AG04450 (cell line): Measurements from ENCODE around the gene DESI1. TPM values are rescaled to one million over a fixed set of nuclear protein-coding genes. Genes with fewer than 3 reads are reported as not detected.

Source experiments
- CTCF ChIA-PET: fragments of 300-600, 350-600 bp; formaldehyde crosslinking; extraction: SDS; loops from one replicate; lab custom pipeline; 2022; ENCODE audit warnings: antibody characterized with exemption, inconsistent platforms; lab: Charles Lee
- POLR2A ChIA-PET: fragments of 350-600 bp; formaldehyde crosslinking; extraction: SDS; loops from one replicate; lab custom pipeline; 2021; ENCODE audit warnings: antibody characterized with exemption, inconsistent platforms; lab: Yijun Ruan, JAX
- DNase-seq: peaks from one replicate; pipeline ENCODE4 v3.0.0-alpha.2; 2011; ENCODE audit warnings: low read depth, low spot score
- H3K27ac ChIP-seq: one replicate; pipeline ENCODE4 v1.5.1; 2012; ENCODE audit warnings: low read depth, low read length, control low read depth
- H3K27me3 ChIP-seq: one replicate; pipeline ENCODE4 v1.6.0; 2012; ENCODE audit warnings: low read length; ENCODE audit not compliant: control insufficient read depth, insufficient read depth
- H3K4me3 ChIP-seq: 2 replicates; pipeline ENCODE4 v1.5.1; 2011; ENCODE audit warnings: mild to moderate bottlenecking, low read depth, low read length, control low read depth
- H3K9me3 ChIP-seq: 2 replicates; pipeline ENCODE4 v1.5.1; 2012; ENCODE audit warnings: low read length; ENCODE audit not compliant: control insufficient read depth, insufficient read depth
- polyA plus RNA-seq: library from polyadenylated mRNA; depleted of rRNA; stranded (reverse); fragments of >200 nt; gene quantifications from 2 replicates; pipeline ENCODE4 v1.2.3, GENCODE V29; 2011; rRNA removed
- small RNA-seq: library from RNA; depleted of rRNA; stranded (forward); fragments of <200 nt; gene quantifications from one replicate; pipeline ENCODE3, GENCODE V24; 2012; ENCODE audit warnings: low read depth; ENCODE audit not compliant: insufficient read length
- TF ChIP-seq, protein P1 (sequence below): IDR thresholded peaks from 2 replicates; pipeline ENCODE4 v1.5.1; 2011; ENCODE audit warnings: low read depth, low read length, control low read depth, inconsistent platforms

DESI1 gene
- polyA plus RNA-seq, 1 experiment = 22.3 TPM

DNA sequence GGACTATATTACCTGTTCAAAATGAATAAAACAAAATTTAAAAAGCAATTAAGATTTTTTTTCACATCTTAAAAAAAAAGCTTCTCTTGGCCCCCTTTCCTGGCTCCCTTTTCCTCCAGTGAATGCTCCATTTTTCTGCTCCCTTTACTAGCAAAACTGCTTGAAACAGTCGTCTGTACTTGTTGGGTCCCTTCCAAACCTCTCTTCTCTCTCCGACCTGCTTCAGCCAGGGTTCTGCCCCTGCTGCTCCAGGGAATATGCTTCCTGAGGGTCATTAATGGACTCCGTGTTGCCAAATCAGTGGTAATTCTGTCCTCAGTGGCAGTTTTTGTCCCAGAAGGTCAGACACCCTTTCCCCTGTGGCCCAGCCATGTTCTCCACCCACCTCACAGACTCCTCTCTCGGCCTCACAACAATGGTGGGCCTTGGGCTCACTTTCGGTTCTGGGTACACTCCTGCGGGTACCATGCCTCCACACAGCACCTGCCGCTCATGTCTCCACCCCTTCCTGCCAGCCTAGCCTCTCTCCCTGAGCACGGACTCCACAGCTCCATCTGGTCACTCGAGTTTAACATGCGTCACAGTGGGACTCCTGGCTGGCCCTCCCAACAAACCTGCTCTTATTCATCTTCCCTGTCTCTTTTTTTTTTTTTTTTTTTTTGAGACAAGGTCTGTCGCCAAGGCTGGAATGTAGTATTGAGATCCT, 68.8 kb downstream of the DESI1 start:
- CTCF ChIA-PET = interaction anchor here (0.6 to 1.9 kb wide), 3 partner anchors 9 to 46 kb away, joined by 3 to 5 read pairs (median 3); no protein-coding TSS in a partner anchor

DNA sequence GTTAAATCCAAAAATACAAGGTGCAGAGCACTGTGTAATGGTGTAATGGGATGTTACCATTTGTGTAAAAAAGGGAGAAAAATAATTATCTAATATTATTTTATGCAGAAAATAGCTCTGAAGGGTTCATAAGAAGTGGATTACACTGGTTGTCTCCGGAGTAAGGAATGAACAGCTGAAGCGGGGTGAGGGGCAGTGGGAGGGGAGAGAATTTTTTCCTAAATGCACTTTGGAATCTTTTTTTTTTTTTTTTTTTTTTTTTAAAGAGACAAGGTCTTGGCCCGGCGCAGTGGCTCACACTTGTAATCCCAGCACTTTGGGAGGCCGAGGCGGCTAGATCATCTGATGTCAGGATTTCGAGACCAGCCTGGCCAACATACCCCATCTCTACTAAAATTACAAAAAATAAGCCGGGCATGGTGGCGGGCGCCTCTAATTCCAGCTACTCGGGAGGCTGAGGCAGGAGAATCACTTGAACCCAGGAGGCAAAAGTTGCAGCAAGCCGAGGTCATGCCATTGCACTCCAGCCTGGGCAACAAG, 69.8 kb downstream of the DESI1 start:
- DNase-seq = no peak
- Histone ChIP-seq H3K4me3 (no peak overlapping the region), H3K27ac (no peak overlapping the region), H3K9me3 (no peaks in the 10 kb centered on the region), H3K27me3 (no peaks in the 10 kb centered on the region)
- CTCF ChIA-PET = interaction anchor here (0.7 to 1.9 kb wide), 3 partner anchors 8 to 148 kb away, joined by 3 to 14 read pairs (median 5); no protein-coding TSS in a partner anchor
- TF ChIP-seq, protein P1, sequence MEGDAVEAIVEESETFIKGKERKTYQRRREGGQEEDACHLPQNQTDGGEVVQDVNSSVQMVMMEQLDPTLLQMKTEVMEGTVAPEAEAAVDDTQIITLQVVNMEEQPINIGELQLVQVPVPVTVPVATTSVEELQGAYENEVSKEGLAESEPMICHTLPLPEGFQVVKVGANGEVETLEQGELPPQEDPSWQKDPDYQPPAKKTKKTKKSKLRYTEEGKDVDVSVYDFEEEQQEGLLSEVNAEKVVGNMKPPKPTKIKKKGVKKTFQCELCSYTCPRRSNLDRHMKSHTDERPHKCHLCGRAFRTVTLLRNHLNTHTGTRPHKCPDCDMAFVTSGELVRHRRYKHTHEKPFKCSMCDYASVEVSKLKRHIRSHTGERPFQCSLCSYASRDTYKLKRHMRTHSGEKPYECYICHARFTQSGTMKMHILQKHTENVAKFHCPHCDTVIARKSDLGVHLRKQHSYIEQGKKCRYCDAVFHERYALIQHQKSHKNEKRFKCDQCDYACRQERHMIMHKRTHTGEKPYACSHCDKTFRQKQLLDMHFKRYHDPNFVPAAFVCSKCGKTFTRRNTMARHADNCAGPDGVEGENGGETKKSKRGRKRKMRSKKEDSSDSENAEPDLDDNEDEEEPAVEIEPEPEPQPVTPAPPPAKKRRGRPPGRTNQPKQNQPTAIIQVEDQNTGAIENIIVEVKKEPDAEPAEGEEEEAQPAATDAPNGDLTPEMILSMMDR = no peak
- POLR2A ChIA-PET = interaction anchor here (0.7 kb wide), 2 partner anchors 55 to 95 kb away, joined by 5 to 7 read pairs; no protein-coding TSS in a partner anchor

More for the DNA sequence above, 68.8 kb downstream of the DESI1 start:
- DNase-seq = no peak
- Histone ChIP-seq H3K27me3 (no peaks in the 10 kb centered on the region), H3K9me3 (no peaks in the 10 kb centered on the region), H3K27ac (no peak overlapping the region), H3K4me3 (no peak overlapping the region)
- POLR2A ChIA-PET = interaction anchor here (0.6 kb wide), 1 partner anchor 12 kb away, joined by 6 read pairs; no protein-coding TSS in a partner anchor
- TF ChIP-seq, protein P1 = no peak

DNA sequence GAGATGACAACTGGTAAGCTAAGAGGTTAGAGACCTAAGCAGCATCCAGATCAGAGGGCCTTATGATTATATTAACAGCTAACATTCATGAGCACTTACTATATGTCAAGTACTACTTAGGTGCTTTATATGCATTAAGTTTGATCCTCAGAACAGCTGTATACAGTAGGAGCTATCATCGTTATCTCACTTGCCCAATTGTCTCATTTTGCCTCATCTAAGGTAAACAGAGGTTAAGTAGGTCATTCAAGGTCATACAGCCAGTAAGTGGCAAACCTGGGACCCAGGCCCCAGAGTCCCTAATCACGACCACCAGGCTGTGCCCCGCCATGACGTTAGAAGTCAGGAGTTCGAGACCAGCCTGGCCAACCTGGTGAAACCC, 72.0 kb downstream of the DESI1 start:
- POLR2A ChIA-PET = no interaction called here
- TF ChIP-seq, protein P1 = no peak
- no peak overlapping the region for H3K27ac ChIP-seq

More for the DNA sequence above, 72.0 kb downstream of the DESI1 start:
- DNase-seq = no peak
- H3K9me3 ChIP-seq = no peaks in the 10 kb centered on the region; the same call in 1 of the 2 replicates
- no peak overlapping the region for H3K4me3 ChIP-seq
- no peaks in the 10 kb centered on the region for H3K27me3 ChIP-seq
- CTCF ChIA-PET = interaction anchor here (1.2 to 1.6 kb wide), 2 partner anchors 22 to 48 kb away, joined by 5 read pairs; no protein-coding TSS in a partner anchor

Small RNA genes within 50 kb of the gene (small RNA-seq; reads per million reads assigned to genes)
- not detected for gene RF00019

Other genes with a start within 250 kb of the DESI1 start
- 13.7 and 18.3 TPM in 2 replicates for gene TEF, start 239.1 kb downstream of the DESI1 start, polyA plus RNA-seq
- 25.9 and 27.0 TPM in 2 replicates for gene TOB2, start 174.2 kb downstream of the DESI1 start, polyA plus RNA-seq
- 47.9 and 53.8 TPM in 2 replicates for gene PHF5A, start 152.4 kb downstream of the DESI1 start, polyA plus RNA-seq
- gene ACO2, start 151.9 kb downstream of the DESI1 start, polyA plus RNA-seq = 32.2 and 44.4 TPM in 2 replicates
- gene POLR3H, start 76.6 kb downstream of the DESI1 start, polyA plus RNA-seq = 36.3 and 41.1 TPM in 2 replicates
- gene CSDC2, start 60.0 kb downstream of the DESI1 start, polyA plus RNA-seq = 12.4 and 21.2 TPM in 2 replicates
- 60.7 and 72.5 TPM in 2 replicates for gene PMM1, start 31.2 kb downstream of the DESI1 start, polyA plus RNA-seq
- 149 and 196 TPM in 2 replicates for gene XRCC6, start 252 bp upstream of the DESI1 start, polyA plus RNA-seq
- gene SNU13, start 67.8 kb upstream of the DESI1 start, polyA plus RNA-seq = 151 and 165 TPM in 2 replicates
- gene MEI1, start 78.5 kb upstream of the DESI1 start, polyA plus RNA-seq = 0.22 and 0.25 TPM in 2 replicates
- gene CCDC134, start 179.6 kb upstream of the DESI1 start, polyA plus RNA-seq = 2.6 and 3.5 TPM in 2 replicates
- gene SREBF2, start 212.1 kb upstream of the DESI1 start, polyA plus RNA-seq = 31.7 and 39.1 TPM in 2 replicates